Measurements from ENCODE around the gene SHB.

- TF ChIP-seq, protein P1, sequence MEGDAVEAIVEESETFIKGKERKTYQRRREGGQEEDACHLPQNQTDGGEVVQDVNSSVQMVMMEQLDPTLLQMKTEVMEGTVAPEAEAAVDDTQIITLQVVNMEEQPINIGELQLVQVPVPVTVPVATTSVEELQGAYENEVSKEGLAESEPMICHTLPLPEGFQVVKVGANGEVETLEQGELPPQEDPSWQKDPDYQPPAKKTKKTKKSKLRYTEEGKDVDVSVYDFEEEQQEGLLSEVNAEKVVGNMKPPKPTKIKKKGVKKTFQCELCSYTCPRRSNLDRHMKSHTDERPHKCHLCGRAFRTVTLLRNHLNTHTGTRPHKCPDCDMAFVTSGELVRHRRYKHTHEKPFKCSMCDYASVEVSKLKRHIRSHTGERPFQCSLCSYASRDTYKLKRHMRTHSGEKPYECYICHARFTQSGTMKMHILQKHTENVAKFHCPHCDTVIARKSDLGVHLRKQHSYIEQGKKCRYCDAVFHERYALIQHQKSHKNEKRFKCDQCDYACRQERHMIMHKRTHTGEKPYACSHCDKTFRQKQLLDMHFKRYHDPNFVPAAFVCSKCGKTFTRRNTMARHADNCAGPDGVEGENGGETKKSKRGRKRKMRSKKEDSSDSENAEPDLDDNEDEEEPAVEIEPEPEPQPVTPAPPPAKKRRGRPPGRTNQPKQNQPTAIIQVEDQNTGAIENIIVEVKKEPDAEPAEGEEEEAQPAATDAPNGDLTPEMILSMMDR (optimal IDR thresholded peaks at IDR 0.05 in 1 of 3, IDR thresholded peaks at IDR 0.05 in 1 of 3, conservative IDR thresholded peaks at IDR 0.05 in 1 of 3; ENCODE audit: extremely low read depth in 1 of 3, insufficient read depth in 2 of 3, low read length in 3 of 3): no peak
- TF ChIP-seq EZH2 (IDR thresholded peaks at IDR 0.05; ENCODE audit: low read length): no peak
Measured at GRCh38 chr9:37984672-37985611, 84.1 kb downstream of the SHB start.
